K562 (cell line): ENCODE measurements around the gene MDK. TPM values are rescaled to one million over a fixed set of nuclear protein-coding genes. Genes with fewer than 3 reads are reported as not detected.

ENCODE experiments used
- AFF4 ChIP-seq: sonication (generic); formaldehyde crosslinking; IDR thresholded peaks from 2 replicates; pipeline ENCODE4 v1.8.0; 2023; ENCODE audit warnings: mild to moderate bottlenecking, missing genetic modification reagents
- E2F5 ChIP-seq: sonication (generic); formaldehyde crosslinking; IDR thresholded peaks from 2 replicates; pipeline ENCODE4 v1.8.0; 2022; ENCODE audit warnings: mild to moderate bottlenecking, missing genetic modification reagents
- EP400 ChIP-seq: fragments of 450-650 bp; IDR thresholded peaks from 2 replicates; pipeline ENCODE4 v1.6.1; 2017; ENCODE audit warnings: antibody characterized with exemption, mild to moderate bottlenecking, moderate library complexity
- GATAD2A ChIP-seq: fragments of 450-650 bp; IDR thresholded peaks from 2 replicates; pipeline ENCODE4 v1.6.1; 2017
- GTF2A2 ChIP-seq: IDR thresholded peaks from 2 replicates; pipeline ENCODE4 v1.6.1; 2016; ENCODE audit warnings: mild to moderate bottlenecking, missing genetic modification characterization, missing compliant biosample characterization
- HDAC6 ChIP-seq: IDR thresholded peaks from 2 replicates; pipeline ENCODE4 v1.6.1; 2012; ENCODE audit warnings: low read depth, mild to moderate bottlenecking, control low read depth, inconsistent platforms, low read length, moderate library complexity
- RBM14 ChIP-seq: fragments of 200-400 bp; formaldehyde crosslinking; IDR thresholded peaks from 2 replicates; pipeline ENCODE4 v1.6.1; 2018; ENCODE audit warnings: low read depth, mild to moderate bottlenecking, low read length, moderate library complexity, borderline replicate concordance; ENCODE audit not compliant: insufficient read depth
- RNF219 ChIP-seq: fragments of 250-450 bp; sonication (Bioruptor Pico); IDR thresholded peaks from 2 replicates; pipeline ENCODE4 v1.5.0; 2022; ENCODE audit warnings: mild to moderate bottlenecking
- SAP30 ChIP-seq: fragments of 200-600 bp; sonication (generic); IDR thresholded peaks from 2 replicates; pipeline ENCODE4 v1.6.1; 2012; ENCODE audit warnings: borderline replicate concordance, low read depth, mild to moderate bottlenecking, moderate library complexity, low read length, control low read depth, inconsistent platforms; ENCODE audit not compliant: insufficient read depth, poor library complexity, severe bottlenecking
- SFPQ ChIP-seq: fragments of 200-400 bp; formaldehyde crosslinking; IDR thresholded peaks from 2 replicates; pipeline ENCODE4 v1.6.1; 2017; ENCODE audit warnings: mild to moderate bottlenecking, low read depth, low read length, moderate library complexity
- XRCC4 ChIP-seq: IDR thresholded peaks from one replicate; pipeline ENCODE4 v1.6.1; 2011; ENCODE audit not compliant: insufficient read depth, insufficient read length; ENCODE audit errors: extremely low read depth
- YY1 ChIP-seq, 3 experiments: IDR thresholded peaks; 2 replicates each; pipeline ENCODE4 v1.6.1; 2011; ENCODE audit warnings: low read length in 2 of 3, mild to moderate bottlenecking in 2 of 3, moderate library complexity in 2 of 3, borderline replicate concordance in 1 of 3, control low read depth in 1 of 3, low read depth in 1 of 3; ENCODE audit not compliant: insufficient read depth in 3 of 3, insufficient replicate concordance in 2 of 3, control insufficient read depth in 1 of 3, insufficient read length in 1 of 3; ENCODE audit errors: extremely low read depth in 1 of 3
- ZBTB5 ChIP-seq: fragments of 450-650 bp; IDR thresholded peaks from 2 replicates; pipeline ENCODE4 v1.6.1; 2017; ENCODE audit warnings: antibody characterized with exemption
- polyA plus RNA-seq, 8 experiments: library from polyadenylated mRNA; depleted of rRNA in 4 of 8; stranded (reverse) in 5 of 8; unstranded in 3 of 8; fragments of >200 nt; fragmentation: Nextera tagmentation in 2 of 8; fragmentation: Illumina TruSeq in 1 of 8; extraction: Ambion mirVana in 2 of 8; extraction: Trizol in 1 of 8; gene quantifications; 2 replicates each; pipeline versions ENCODE4 v1.2.1 to v1.2.3, GENCODE V29; 2011 to 2014; ENCODE audit warnings: inconsistent platforms in 1 of 8, missing spikeins in 1 of 8
- total RNA-seq, 7 experiments: library from RNA; depleted of rRNA in 6 of 7; stranded (reverse); fragments of >200 nt in 6 of 7; fragmentation: Illumina TruSeq in 2 of 7; extraction: Trizol in 2 of 7; gene quantifications; 2 replicates each; pipeline versions ENCODE4 v1.2.1 to v1.2.3, GENCODE V29; 2011 to 2021; ENCODE audit warnings: low replicate concordance in 1 of 7

MDK gene
- total and polyA plus RNA-seq, 9 of the 15 experiments (the other 6 are each of a cell fraction or from before 2014, with no cell fraction given): 20.7 to 700 (median 350) TPM

GRCh38 chr11:46381819-46382645 is 563 bp downstream of the MDK start (continued):
- no peak for TF ChIP-seq ZBTB5
- TF ChIP-seq RBM14: no peak
- TF ChIP-seq XRCC4: no peak
- no peak for TF ChIP-seq SFPQ
- TF ChIP-seq GTF2A2 (tag): no peak
- TF ChIP-seq SAP30: peak; percentile 27
- TF ChIP-seq EP400: peak; percentile 70; the same call in 1 of the 2 replicates
- TF ChIP-seq YY1 (IDR thresholded peaks at IDR 0.05; ENCODE audit: borderline replicate concordance in 1 of 3, control insufficient read depth in 1 of 3, extremely low read depth in 1 of 3, insufficient read depth in 3 of 3, insufficient read length in 1 of 3, insufficient replicate concordance in 2 of 3, low read depth in 1 of 3, low read length in 2 of 3): peak in 1 of 3 experiments; percentile 5
- peak; percentile 12; the same call in 1 of the 2 replicates for TF ChIP-seq E2F5
- TF ChIP-seq GATAD2A: peak; percentile 47; the same call in 1 of the 2 replicates
- TF ChIP-seq AFF4: peak; percentile 42; the same call in 1 of the 2 replicates
- no peak for TF ChIP-seq RNF219
- no peak for TF ChIP-seq HDAC6
